Upper lobe of right lung (tissue), 1 donor: ENCODE data around the gene OR1F1. TPM values are rescaled to one million over a fixed set of nuclear protein-coding genes. Genes with fewer than 3 reads are reported as not detected.

Experiments
- ATAC-seq: fragments of 200-7000 bp; cut with Tn5 transposase; one replicate; pipeline ENCODE4 v1.9.1; 2020; ENCODE audit warnings: mild to moderate bottlenecking, moderate library complexity
- DNase-seq: peaks from one replicate; pipeline ENCODE4 v3.0.0-alpha.2; 2020
- H3K27ac ChIP-seq: fragments of 200-600 bp; one replicate; pipeline ENCODE4 v1.8.0; 2022
- H3K27me3 ChIP-seq: fragments of 200-600 bp; one replicate; pipeline ENCODE4 v1.8.0; 2022; ENCODE audit warnings: mild to moderate bottlenecking
- H3K36me3 ChIP-seq: fragments of 200-600 bp; one replicate; pipeline ENCODE4 v1.8.0; 2022
- H3K4me1 ChIP-seq: fragments of 200-600 bp; one replicate; pipeline ENCODE4 v1.8.0; 2022
- H3K4me3 ChIP-seq: fragments of 200-600 bp; one replicate; pipeline ENCODE4 v1.8.0; 2022; ENCODE audit warnings: mild to moderate bottlenecking
- H3K9me3 ChIP-seq: fragments of 200-600 bp; one replicate; pipeline ENCODE4 v1.8.0; 2022
- CTCF ChIP-seq: fragments of 200-600 bp; IDR thresholded peaks from one replicate; pipeline ENCODE4 v1.8.0; 2022; ENCODE audit warnings: antibody characterized with exemption
- intact Hi-C: fragments of 100-400 bp; cut with DNase I; formaldehyde crosslinking; loops from one replicate; pipeline ENCODE4 v1.11.0; 2022
- total RNA-seq: library from RNA; stranded (reverse); fragmentation: NEBNext Ultra II Directional; extraction: Animal tissue kit (Norgen Biotek cat#: 25700); gene quantifications from one replicate; pipeline ENCODE4 v1.2.1, GENCODE V29; 2021
- donor health status: DM: no; HTN: yes; CAD: no; lungs with severe emphysema.

OR1F1 gene
- total RNA-seq, 1 donor from 2014 or later: not detected

- Histone ChIP-seq H3K9me3 (no peaks in the 10 kb centered on the region), H3K4me3 (no peak overlapping the region), H3K4me1 (no peaks in the 10 kb centered on the region), H3K27ac (no peak overlapping the region), H3K27me3 (no peaks in the 10 kb centered on the region), H3K36me3 (peaks cover 27% of the 10 kb centered on the region)
- TF ChIP-seq CTCF: no peak
- DNase-seq (no peak), ATAC-seq (no peak)
- intact Hi-C loops: no loop called here
These were observed 46.2 kb upstream of the OR1F1 start for GRCh38 chr16:3141781-3142311.

DNA sequence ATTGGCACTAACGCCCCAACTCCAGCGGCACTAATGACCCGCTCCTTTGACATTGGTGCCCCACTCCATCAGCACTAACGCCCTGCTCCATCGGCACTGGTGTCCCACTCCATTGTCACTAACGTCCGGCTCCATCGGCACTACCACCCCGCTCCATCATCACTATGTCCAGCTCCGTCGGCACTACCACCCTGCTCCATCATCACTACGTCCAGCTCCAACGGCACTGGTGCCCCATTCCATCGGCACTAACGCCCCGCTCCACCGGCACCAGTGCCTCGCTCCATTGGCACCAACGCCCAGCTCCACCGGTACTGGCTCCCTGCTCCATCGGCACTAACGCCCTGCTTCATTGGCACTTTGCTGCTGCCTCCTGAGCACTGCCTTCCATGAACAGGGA is 45.7 kb upstream of the OR1F1 start:
- no peaks in the 10 kb centered on the region for H3K27me3 ChIP-seq
- no peaks in the 10 kb centered on the region for H3K9me3 ChIP-seq
- H3K36me3 ChIP-seq: peaks cover 27% of the 10 kb centered on the region
- H3K27ac ChIP-seq: no peak overlapping the region
- intact Hi-C loops: no loop called here
- DNase-seq (no peak), ATAC-seq (no peak)
- no peak overlapping the region for H3K4me3 ChIP-seq
- TF ChIP-seq CTCF: no peak
- H3K4me1 ChIP-seq: no peaks in the 10 kb centered on the region

DNA sequence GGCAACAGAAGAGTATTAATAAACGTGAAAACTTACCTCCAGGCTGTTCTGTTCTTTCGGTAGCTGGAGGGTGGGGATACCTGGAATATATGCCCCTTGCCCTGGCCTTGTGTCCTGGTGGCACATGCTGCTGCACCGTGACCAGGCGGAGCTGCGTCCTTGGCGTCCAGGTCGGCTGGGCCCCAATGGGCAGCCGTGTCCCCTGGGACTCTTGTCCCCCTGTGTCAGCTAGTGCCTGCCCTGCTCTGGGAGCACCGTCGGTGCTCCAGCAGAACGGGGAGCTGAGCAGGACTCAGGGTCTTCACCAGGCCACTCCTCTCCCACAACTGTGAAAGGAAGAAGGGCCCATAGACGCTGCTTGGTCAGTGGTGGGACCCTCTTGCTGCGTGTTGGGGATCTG is 45.2 kb upstream of the OR1F1 start:
- Histone ChIP-seq H3K4me3 (no peak overlapping the region), H3K36me3 (peaks cover 27% of the 10 kb centered on the region), H3K4me1 (no peaks in the 10 kb centered on the region), H3K27me3 (no peaks in the 10 kb centered on the region), H3K9me3 (no peaks in the 10 kb centered on the region), H3K27ac (no peak overlapping the region)
- ATAC-seq (no peak), DNase-seq (no peak)
- intact Hi-C loops: no loop called here
- no peak for TF ChIP-seq CTCF

- DNase-seq (no peak), ATAC-seq (no peak)
- Histone ChIP-seq H3K36me3 (peaks cover 27% of the 10 kb centered on the region), H3K27me3 (no peaks in the 10 kb centered on the region), H3K9me3 (no peaks in the 10 kb centered on the region), H3K4me1 (no peaks in the 10 kb centered on the region), H3K27ac (no peak overlapping the region), H3K4me3 (no peak overlapping the region)
- no peak for TF ChIP-seq CTCF
- intact Hi-C loops: no loop called here
These were observed 44.8 kb upstream of the OR1F1 start for GRCh38 chr16:3143189-3143588.

DNA sequence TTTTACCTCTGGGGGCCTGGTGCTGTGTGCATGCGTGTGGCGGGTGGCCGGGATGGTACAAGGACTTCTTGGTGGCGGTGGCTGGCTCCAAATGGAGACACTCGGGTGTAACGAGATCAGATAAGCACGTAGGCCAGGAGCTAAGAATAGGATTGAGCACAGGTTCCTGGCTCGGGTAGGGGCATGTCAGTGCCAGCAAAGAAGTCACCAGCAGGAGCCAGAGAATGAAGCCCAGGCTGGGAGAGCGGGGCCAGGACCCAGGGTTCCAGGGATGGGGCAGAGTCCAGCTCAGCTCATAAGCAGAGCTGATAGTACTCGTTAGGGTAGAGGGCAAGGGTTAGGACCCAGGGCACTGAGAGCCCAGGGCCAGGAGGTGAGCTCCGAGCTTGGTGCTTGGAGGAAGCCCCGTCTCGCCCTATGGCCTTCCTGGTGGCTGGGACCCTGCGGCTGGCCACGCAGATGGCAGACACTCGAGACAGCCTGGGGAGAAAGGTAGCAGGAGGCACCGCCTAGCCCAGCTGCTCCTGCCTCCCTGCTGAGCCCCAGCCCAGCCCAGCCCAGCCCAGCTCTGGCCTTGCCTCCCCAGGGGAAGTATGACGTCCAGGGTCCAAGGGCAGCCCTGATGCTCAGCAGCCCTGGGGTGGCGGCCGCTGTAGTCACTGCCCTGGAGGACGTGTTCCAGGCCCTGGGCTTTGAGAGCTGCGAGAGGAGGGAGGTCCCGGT is 44.2 kb upstream of the OR1F1 start:
- intact Hi-C loops: no loop called here
- no peak for ATAC-seq
- Histone ChIP-seq H3K36me3 (peaks cover 24% of the 10 kb centered on the region), H3K9me3 (no peaks in the 10 kb centered on the region), H3K4me3 (no peak overlapping the region), H3K27me3 (no peaks in the 10 kb centered on the region), H3K27ac (no peak overlapping the region), H3K4me1 (no peaks in the 10 kb centered on the region)
- DNase-seq: no peak
- TF ChIP-seq CTCF: no peak
